Transverse colon (tissue), 3 donors: ENCODE results near the gene LENG8.

Experiments
- CTCF ChIP-seq, 5 experiments: fragments of 200-600 bp in 3 of 5; fragments of 450-650 bp in 2 of 5; sonication (generic) in 3 of 5; IDR thresholded peaks; 1 replicate in 2 of 5; 2 replicates in 3 of 5; pipeline ENCODE4 v1.5.1; 2016 to 2017; ENCODE audit warnings: antibody characterized with exemption in 5 of 5, inconsistent platforms in 3 of 5, mild to moderate bottlenecking in 2 of 5, moderate library complexity in 1 of 5
- POLR2A ChIP-seq: fragments of 450-650 bp; IDR thresholded peaks from one replicate; pipeline ENCODE4 v1.6.1; 2016; ENCODE audit warnings: antibody characterized with exemption, mild to moderate bottlenecking, moderate library complexity

GRCh38 chr19:54452626-54453025, 3.6 kb downstream of the LENG8 start:
- TF ChIP-seq POLR2A (no peak), CTCF (IDR thresholded peaks at IDR 0.05) (no peak)
